ENCODE results near the gene APBB2.

DNA sequence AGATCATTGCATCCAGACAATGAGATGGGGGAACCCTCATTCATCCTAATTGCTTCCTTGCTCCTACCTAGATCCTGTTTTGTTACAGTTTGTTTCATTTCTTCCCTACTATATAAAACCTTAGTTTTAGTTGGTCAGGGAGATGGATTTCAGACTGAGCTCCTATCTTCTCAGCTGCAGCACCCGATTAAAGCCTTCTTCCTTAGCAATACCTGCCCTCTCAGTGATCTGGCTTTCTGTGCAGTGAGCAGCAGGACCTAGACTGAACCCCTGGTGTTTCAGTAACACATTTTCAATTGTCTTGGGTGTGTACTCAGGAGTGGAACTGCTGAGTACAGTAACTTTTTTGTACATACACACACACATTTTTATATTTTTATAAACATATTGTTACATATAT lies 187.4 kb downstream of the APBB2 start:
- TF ChIP-seq GATA3 (IDR thresholded peaks at IDR 0.05; ENCODE audit: low read depth, low read length) (no peak), GATA2 (IDR thresholded peaks at IDR 0.05; ENCODE audit: low read depth, low read length) (no peak)
